ENCODE data around the gene RSBN1.

The RSBN1 gene

GRCh38 chr1:113811888-113812660 lies at the start of gene RSBN1:
RSBN1 (minus strand) TSS chr1:113812476; CDS start chr1:113812412, 64 bp downstream.
- peak; percentile 99 for DNase-seq (ENCODE audit: low read depth in 2 of 2)
- peak within 1 kb of the TSS; percentile 88 to 95 for H3K4me3 ChIP-seq (replicated peaks in 1 of 2; ENCODE audit: low read depth in 2 of 2, low read length in 2 of 2)
- TF ChIP-seq CTCF (IDR thresholded peaks at IDR 0.05; ENCODE audit: low read depth, low read length) = no peak

DNA sequence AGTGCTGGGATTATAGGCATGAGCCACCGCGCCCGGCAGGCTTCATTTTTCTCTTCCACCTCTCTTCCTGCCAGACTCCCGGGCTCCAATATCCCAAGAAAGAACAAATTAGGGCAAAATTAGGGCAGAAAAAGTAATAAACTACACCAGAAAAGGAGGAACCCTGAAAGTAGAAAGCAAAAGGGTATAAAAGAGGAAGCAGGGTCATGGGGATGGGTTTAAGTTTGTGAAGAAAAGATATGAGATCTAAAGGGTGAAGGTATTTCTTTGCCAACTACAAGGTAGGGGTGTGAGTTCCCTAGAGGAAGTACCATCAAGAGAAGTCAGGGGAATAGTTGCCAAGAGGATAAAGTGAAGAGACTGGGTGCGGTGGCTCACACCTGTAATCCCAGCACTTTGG lies 49.4 kb upstream of the RSBN1 start:
- no peak for DNase-seq (ENCODE audit: low read depth in 2 of 2)
- no peak for TF ChIP-seq CTCF (IDR thresholded peaks at IDR 0.05; ENCODE audit: low read depth, low read length)
- no peak overlapping the region for H3K4me3 ChIP-seq (replicated peaks in 1 of 2; ENCODE audit: low read depth in 2 of 2, low read length in 2 of 2)

DNA sequence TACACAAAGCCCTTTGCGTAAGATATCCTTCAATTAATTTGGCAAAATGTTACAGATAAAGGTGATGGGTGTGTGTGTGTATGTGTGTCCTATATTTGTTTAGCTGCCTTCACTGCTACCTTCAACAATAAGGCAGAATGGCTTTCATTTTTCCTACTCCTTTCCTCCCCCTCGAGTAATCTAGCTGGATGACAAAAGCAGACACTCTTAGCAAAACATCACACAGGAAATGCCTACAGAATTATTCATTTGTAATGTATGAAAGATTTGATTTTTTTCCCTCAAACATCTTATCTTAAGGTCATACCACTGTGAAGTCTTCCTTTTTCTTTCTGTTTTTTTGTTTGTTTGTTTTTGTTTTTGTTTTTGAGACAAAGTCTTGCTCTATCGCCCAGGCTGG lies 48.6 kb upstream of the RSBN1 start:
- DNase-seq (ENCODE audit: low read depth in 2 of 2) = peak; percentile 85 to 87
- H3K4me3 ChIP-seq (replicated peaks in 1 of 2; ENCODE audit: low read depth in 2 of 2, low read length in 2 of 2) = peak overlapping the region in 1 of 2 donors; percentile 16
- no peak for TF ChIP-seq CTCF (IDR thresholded peaks at IDR 0.05; ENCODE audit: low read depth, low read length)

- H3K4me3 ChIP-seq (replicated peaks in 1 of 2; ENCODE audit: low read depth in 2 of 2, low read length in 2 of 2) = no peak overlapping the region
- peak in 1 of 2 donors; percentile 15 for DNase-seq (ENCODE audit: low read depth in 2 of 2)
- TF ChIP-seq CTCF (IDR thresholded peaks at IDR 0.05; ENCODE audit: low read depth, low read length) = no peak
Observed at GRCh38 chr1:113859478-113860175, 47.4 kb upstream of the RSBN1 start.

- no peak for DNase-seq (ENCODE audit: low read depth in 2 of 2)
- no peak for TF ChIP-seq CTCF (IDR thresholded peaks at IDR 0.05; ENCODE audit: low read depth, low read length)
- no peak overlapping the region for H3K4me3 ChIP-seq (replicated peaks in 1 of 2; ENCODE audit: low read depth in 2 of 2, low read length in 2 of 2)
Observed at GRCh38 chr1:113858982-113859381, 46.7 kb upstream of the RSBN1 start.

DNA sequence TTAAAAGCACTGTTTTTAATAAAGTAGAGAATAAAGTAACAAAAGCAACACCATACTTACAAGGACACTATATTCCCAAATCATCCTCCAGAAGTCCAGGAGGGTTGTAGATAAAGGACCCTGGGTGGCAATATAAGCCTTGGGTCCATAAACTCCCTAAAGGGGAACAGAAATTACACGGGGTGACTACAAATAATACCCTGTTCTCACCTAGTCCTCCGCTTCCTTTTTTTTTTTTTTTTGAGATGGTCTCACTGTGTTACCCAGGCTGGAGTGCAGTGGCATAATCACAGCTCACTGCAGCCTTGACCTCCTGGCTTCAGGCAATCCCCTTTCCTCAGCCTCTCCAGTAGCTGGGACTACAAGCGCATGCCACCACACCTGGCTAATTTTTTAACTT lies 46.1 kb upstream of the RSBN1 start:
- no peak for TF ChIP-seq CTCF (IDR thresholded peaks at IDR 0.05; ENCODE audit: low read depth, low read length)
- DNase-seq (ENCODE audit: low read depth in 2 of 2) = no peak
- no peak overlapping the region for H3K4me3 ChIP-seq (replicated peaks in 1 of 2; ENCODE audit: low read depth in 2 of 2, low read length in 2 of 2)

All from cardiac fibroblast (primary cell).